Measurements from ENCODE around the gene SLBP.

DNA sequence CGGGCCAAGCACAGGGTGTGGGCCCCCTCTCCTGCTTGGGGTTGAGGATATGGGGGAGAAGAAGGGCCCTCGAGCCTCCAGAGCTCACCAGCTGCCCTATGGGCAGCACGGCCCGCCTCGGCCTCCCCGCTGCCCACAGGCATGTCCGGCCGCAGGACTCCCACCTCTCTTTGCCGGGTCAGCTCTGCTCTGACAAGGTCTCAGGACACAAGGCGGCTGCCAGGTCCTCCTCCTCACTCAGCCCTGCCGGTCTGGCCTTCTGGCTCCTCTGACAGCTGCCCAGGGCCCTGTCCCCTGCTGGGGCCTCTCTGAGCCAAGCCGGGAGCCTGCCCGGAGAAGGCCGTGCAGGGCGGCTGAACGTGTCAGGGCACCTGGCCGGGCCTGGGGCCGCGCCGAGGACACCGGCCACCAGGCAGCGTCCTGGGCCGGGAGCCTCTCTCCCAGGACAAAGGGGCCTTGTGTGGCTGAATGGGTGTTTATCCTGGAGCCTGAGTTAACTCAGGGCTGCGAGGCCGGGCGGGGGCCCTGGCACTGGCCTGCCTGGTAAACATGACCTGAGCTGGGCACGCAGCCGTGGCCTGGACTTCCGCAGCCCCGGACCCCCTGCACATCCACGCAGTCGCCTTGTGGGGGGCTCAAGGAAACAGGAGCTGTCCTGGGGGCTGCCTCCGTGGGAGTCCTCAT lies 34.9 kb upstream of the SLBP start:
- TF ChIP-seq, protein P1, sequence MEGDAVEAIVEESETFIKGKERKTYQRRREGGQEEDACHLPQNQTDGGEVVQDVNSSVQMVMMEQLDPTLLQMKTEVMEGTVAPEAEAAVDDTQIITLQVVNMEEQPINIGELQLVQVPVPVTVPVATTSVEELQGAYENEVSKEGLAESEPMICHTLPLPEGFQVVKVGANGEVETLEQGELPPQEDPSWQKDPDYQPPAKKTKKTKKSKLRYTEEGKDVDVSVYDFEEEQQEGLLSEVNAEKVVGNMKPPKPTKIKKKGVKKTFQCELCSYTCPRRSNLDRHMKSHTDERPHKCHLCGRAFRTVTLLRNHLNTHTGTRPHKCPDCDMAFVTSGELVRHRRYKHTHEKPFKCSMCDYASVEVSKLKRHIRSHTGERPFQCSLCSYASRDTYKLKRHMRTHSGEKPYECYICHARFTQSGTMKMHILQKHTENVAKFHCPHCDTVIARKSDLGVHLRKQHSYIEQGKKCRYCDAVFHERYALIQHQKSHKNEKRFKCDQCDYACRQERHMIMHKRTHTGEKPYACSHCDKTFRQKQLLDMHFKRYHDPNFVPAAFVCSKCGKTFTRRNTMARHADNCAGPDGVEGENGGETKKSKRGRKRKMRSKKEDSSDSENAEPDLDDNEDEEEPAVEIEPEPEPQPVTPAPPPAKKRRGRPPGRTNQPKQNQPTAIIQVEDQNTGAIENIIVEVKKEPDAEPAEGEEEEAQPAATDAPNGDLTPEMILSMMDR (IDR thresholded peaks at IDR 0.05): no peak
- no peak for TF ChIP-seq EZH2 (IDR thresholded peaks at IDR 0.05; ENCODE audit: borderline replicate concordance, insufficient read depth, low read depth, low read length, poor library complexity, severe bottlenecking)

Measured in B cell (primary cell).